Astrocyte (in vitro differentiated cells and primary cell): Measurements from ENCODE around the gene OSBPL6. TPM values are rescaled to one million over a fixed set of nuclear protein-coding genes. Genes with fewer than 3 reads are reported as not detected.

ENCODE experiments used
- DNase-seq: peaks from one replicate; pipeline ENCODE4 v3.0.0-alpha.2; 2010; ENCODE audit warnings: low read depth
- FAIRE-seq: peaks from 2 replicates; lab custom pipeline; 2011; peaks lifted over from hg19 to GRCh38; lab: Jason Lieb, UNC
- H2AFZ ChIP-seq: 2 replicates; pipeline ENCODE4 v1.6.0; 2012; ENCODE audit warnings: low read depth, low read length, inconsistent platforms
- H3K27ac ChIP-seq: 2 replicates; pipeline ENCODE4 v1.5.1; 2011; ENCODE audit warnings: low read depth, low read length, inconsistent platforms
- H3K27me3 ChIP-seq: 2 replicates; pipeline ENCODE4 v1.6.0; 2011; ENCODE audit warnings: low read length, inconsistent platforms; ENCODE audit not compliant: insufficient read depth
- H3K36me3 ChIP-seq: 2 replicates; pipeline ENCODE4 v1.5.1; 2011; ENCODE audit warnings: low read length, inconsistent platforms; ENCODE audit not compliant: insufficient read depth
- H3K4me1 ChIP-seq: 2 replicates; pipeline ENCODE4 v1.5.1; 2011; ENCODE audit warnings: low read length, inconsistent platforms; ENCODE audit not compliant: insufficient read depth
- H3K4me2 ChIP-seq: 2 replicates; pipeline ENCODE4 v1.6.0; 2012; ENCODE audit warnings: low read length, inconsistent platforms
- H3K4me3 ChIP-seq: 2 replicates; pipeline ENCODE4 v1.5.1; 2011; ENCODE audit warnings: low read depth, mild to moderate bottlenecking, low read length, inconsistent platforms; ENCODE audit not compliant: insufficient read depth
- H3K79me2 ChIP-seq: 2 replicates; pipeline ENCODE4 v1.6.0; 2012; ENCODE audit warnings: mild to moderate bottlenecking, low read length, inconsistent platforms; ENCODE audit not compliant: insufficient read depth
- H3K9ac ChIP-seq: 2 replicates; pipeline ENCODE4 v1.6.0; 2012; ENCODE audit warnings: mild to moderate bottlenecking, low read length, inconsistent platforms
- H3K9me3 ChIP-seq: 2 replicates; pipeline ENCODE4 v1.5.1; 2012; ENCODE audit warnings: low read depth, mild to moderate bottlenecking, low read length, inconsistent platforms; ENCODE audit not compliant: insufficient read depth
- H4K20me1 ChIP-seq: 2 replicates; pipeline ENCODE4 v1.6.0; 2012; ENCODE audit warnings: low read length, inconsistent platforms; ENCODE audit not compliant: insufficient read depth
- H3K27ac Mint-ChIP-seq: one replicate; pipeline ENCODE4 v1.8.0; 2021; ENCODE audit warnings: mild to moderate bottlenecking, mixed read lengths; ENCODE audit not compliant: unreplicated experiment
- H3K27me3 Mint-ChIP-seq: one replicate; pipeline ENCODE4 v1.8.0; 2021; ENCODE audit warnings: low read depth, mixed read lengths; ENCODE audit not compliant: unreplicated experiment
- H3K36me3 Mint-ChIP-seq: one replicate; pipeline ENCODE4 v1.8.0; 2021; ENCODE audit warnings: low read depth, mixed read lengths; ENCODE audit not compliant: unreplicated experiment
- H3K4me1 Mint-ChIP-seq: one replicate; pipeline ENCODE4 v1.8.0; 2021; ENCODE audit warnings: low read depth, mixed read lengths; ENCODE audit not compliant: unreplicated experiment
- H3K4me3 Mint-ChIP-seq: one replicate; pipeline ENCODE4 v1.8.0; 2021; ENCODE audit warnings: mild to moderate bottlenecking, moderate library complexity, mixed read lengths; ENCODE audit not compliant: unreplicated experiment
- H3K9me3 Mint-ChIP-seq: one replicate; pipeline ENCODE4 v1.8.0; 2021; ENCODE audit warnings: mild to moderate bottlenecking, mixed read lengths; ENCODE audit not compliant: unreplicated experiment
- EZH2 ChIP-seq: IDR thresholded peaks from 2 replicates; pipeline ENCODE4 v1.6.1; 2012; ENCODE audit warnings: mild to moderate bottlenecking, low read length, inconsistent platforms; ENCODE audit not compliant: insufficient read depth
- total RNA-seq: library from RNA; stranded (reverse); gene quantifications from 2 replicates; pipeline ENCODE4 v1.2.1, GENCODE V29; 2021
- TF ChIP-seq, protein P1 (sequence below): IDR thresholded peaks from 2 replicates; pipeline ENCODE4 v1.5.1; 2011; ENCODE audit warnings: low read depth, mild to moderate bottlenecking, inconsistent platforms, low read length, moderate library complexity; ENCODE audit not compliant: insufficient read depth

OSBPL6 gene
- total RNA-seq, 1 donor from 2014 or later, result 13.4 TPM

- Histone ChIP-seq H4K20me1 (peaks cover 4% of the 10 kb centered on the region), H3K4me3 (no peak overlapping the region), H3K4me1 (peaks cover 18% of the 10 kb centered on the region), H3K79me2 (peaks cover 12% of the 10 kb centered on the region), H3K27me3 (no peaks in the 10 kb centered on the region), H3K9ac (no peak overlapping the region), H2AFZ (no peak overlapping the region), H3K4me2 (peak overlapping the region; percentile 33), H3K27ac (no peak overlapping the region), H3K9me3 (no peaks in the 10 kb centered on the region), H3K36me3 (no peaks in the 10 kb centered on the region)
- H3K4me1 Mint-ChIP-seq, result peaks cover 31% of the 10 kb centered on the region
- peak; percentile 67 for DNase-seq
- TF ChIP-seq EZH2, result no peak
- TF ChIP-seq, protein P1, sequence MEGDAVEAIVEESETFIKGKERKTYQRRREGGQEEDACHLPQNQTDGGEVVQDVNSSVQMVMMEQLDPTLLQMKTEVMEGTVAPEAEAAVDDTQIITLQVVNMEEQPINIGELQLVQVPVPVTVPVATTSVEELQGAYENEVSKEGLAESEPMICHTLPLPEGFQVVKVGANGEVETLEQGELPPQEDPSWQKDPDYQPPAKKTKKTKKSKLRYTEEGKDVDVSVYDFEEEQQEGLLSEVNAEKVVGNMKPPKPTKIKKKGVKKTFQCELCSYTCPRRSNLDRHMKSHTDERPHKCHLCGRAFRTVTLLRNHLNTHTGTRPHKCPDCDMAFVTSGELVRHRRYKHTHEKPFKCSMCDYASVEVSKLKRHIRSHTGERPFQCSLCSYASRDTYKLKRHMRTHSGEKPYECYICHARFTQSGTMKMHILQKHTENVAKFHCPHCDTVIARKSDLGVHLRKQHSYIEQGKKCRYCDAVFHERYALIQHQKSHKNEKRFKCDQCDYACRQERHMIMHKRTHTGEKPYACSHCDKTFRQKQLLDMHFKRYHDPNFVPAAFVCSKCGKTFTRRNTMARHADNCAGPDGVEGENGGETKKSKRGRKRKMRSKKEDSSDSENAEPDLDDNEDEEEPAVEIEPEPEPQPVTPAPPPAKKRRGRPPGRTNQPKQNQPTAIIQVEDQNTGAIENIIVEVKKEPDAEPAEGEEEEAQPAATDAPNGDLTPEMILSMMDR, result no peak
- H3K27ac Mint-ChIP-seq, result peak overlapping the region; percentile 86
- no peaks in the 10 kb centered on the region for H3K27me3 Mint-ChIP-seq
- H3K4me3 Mint-ChIP-seq, result no peak overlapping the region
- H3K9me3 Mint-ChIP-seq, result no peaks in the 10 kb centered on the region
- no peaks in the 10 kb centered on the region for H3K36me3 Mint-ChIP-seq
- FAIRE-seq, result no peak
Measured at GRCh38 chr2:178227187-178227586, 32.9 kb downstream of the OSBPL6 start.

DNA sequence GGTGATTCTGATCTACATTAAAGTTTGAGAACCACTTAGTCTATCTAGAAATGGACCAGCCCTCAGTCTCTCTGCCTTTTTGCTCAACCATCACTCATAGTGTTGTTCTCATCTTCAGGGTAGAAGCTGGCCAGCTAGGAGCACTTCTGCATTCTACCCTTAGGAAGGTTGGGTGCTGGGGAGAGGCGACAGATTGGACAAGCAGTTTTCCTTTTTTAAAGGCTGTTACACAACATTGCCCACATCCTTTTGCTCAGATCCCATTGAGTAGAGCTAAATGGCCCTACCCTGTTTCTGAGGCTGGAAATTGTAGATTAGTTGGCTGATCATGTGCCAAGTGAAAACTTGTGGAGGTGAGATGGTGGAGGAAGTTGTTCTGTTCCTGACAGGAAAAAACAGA, 35.6 kb downstream of the OSBPL6 start:
- no peaks in the 10 kb centered on the region for H3K27me3 ChIP-seq
- no peak overlapping the region for H3K4me3 ChIP-seq
- Mint-ChIP-seq H3K36me3 (no peaks in the 10 kb centered on the region), H3K27me3 (no peaks in the 10 kb centered on the region), H3K27ac (no peak overlapping the region), H3K4me3 (no peak overlapping the region), H3K9me3 (no peaks in the 10 kb centered on the region), H3K4me1 (peaks cover 34% of the 10 kb centered on the region)
- DNase-seq (no peak), FAIRE-seq (no peak)
- H3K4me1 ChIP-seq, result peaks cover 11% of the 10 kb centered on the region
- no peak overlapping the region for H3K9ac ChIP-seq
- H3K9me3 ChIP-seq, result no peaks in the 10 kb centered on the region
- TF ChIP-seq, protein P1, result no peak
- TF ChIP-seq EZH2, result no peak
- no peak overlapping the region for H2AFZ ChIP-seq
- no peaks in the 10 kb centered on the region for H3K36me3 ChIP-seq
- no peak overlapping the region for H3K27ac ChIP-seq
- H3K4me2 ChIP-seq, result no peak overlapping the region
- no peaks in the 10 kb centered on the region for H4K20me1 ChIP-seq
- peaks cover 9% of the 10 kb centered on the region for H3K79me2 ChIP-seq

GRCh38 chr2:178230396-178230795, 36.1 kb downstream of the OSBPL6 start:
- Histone ChIP-seq H3K27ac (no peak overlapping the region), H3K36me3 (no peaks in the 10 kb centered on the region), H3K27me3 (no peaks in the 10 kb centered on the region), H3K4me2 (no peak overlapping the region), H2AFZ (no peak overlapping the region), H3K79me2 (peaks cover 9% of the 10 kb centered on the region), H4K20me1 (no peaks in the 10 kb centered on the region), H3K4me1 (peaks cover 9% of the 10 kb centered on the region), H3K4me3 (no peak overlapping the region), H3K9me3 (no peaks in the 10 kb centered on the region), H3K9ac (no peak overlapping the region)
- no peak overlapping the region for H3K4me3 Mint-ChIP-seq
- TF ChIP-seq EZH2, result no peak
- TF ChIP-seq, protein P1, result no peak
- FAIRE-seq (no peak), DNase-seq (no peak)
- H3K27ac Mint-ChIP-seq, result no peak overlapping the region
- no peaks in the 10 kb centered on the region for H3K36me3 Mint-ChIP-seq
- H3K27me3 Mint-ChIP-seq, result no peaks in the 10 kb centered on the region
- peaks cover 31% of the 10 kb centered on the region for H3K4me1 Mint-ChIP-seq
- no peaks in the 10 kb centered on the region for H3K9me3 Mint-ChIP-seq
